GM19395 (cell line): ENCODE measurements around the gene GAPDH.
"Not testable (repeated sequence)": the region's sequence is repeated elsewhere in the genome, so short reads cannot be mapped to it uniquely, and the experiment has no call there.

Experiments used
- ATAC-seq: cut with Tn5 transposase; IDR thresholded peaks from one replicate; pipeline ENCODE4 v1.9.1; 2021; ENCODE audit warnings: mild to moderate bottlenecking, moderate library complexity; ENCODE audit not compliant: unreplicated experiment

The GAPDH gene

GRCh38 chr12:6528539-6529235 is 5.6 kb upstream of the GAPDH start:
- ATAC-seq: no peak

- ATAC-seq: no peak
These were observed 5.0 kb upstream of the GAPDH start for GRCh38 chr12:6529291-6529737.

- ATAC-seq: no peak
These were observed 3.6 kb upstream of the GAPDH start for GRCh38 chr12:6530576-6531260.

GRCh38 chr12:6532051-6532926 is 2.0 kb upstream of the GAPDH start:
- ATAC-seq: no peak

- peak; percentile 13 for ATAC-seq
These were observed 1.2 kb upstream of the GAPDH start for GRCh38 chr12:6532927-6533652.

GRCh38 chr12:6533653-6533922 is 729 bp upstream of the GAPDH start:
- peak; percentile 13 for ATAC-seq

- ATAC-seq: peak; percentile 0
These were observed 303 bp downstream of the GAPDH start for GRCh38 chr12:6534695-6534944.

- peak; percentile 0 for ATAC-seq
These were observed 804 bp downstream of the GAPDH start for GRCh38 chr12:6534945-6535696.

- no peak for ATAC-seq
These were observed 1.3 kb downstream of the GAPDH start for GRCh38 chr12:6535697-6535946.

- no peak for ATAC-seq
These were observed 1.9 kb downstream of the GAPDH start for GRCh38 chr12:6535960-6536847.

- no peak for ATAC-seq
These were observed 2.7 kb downstream of the GAPDH start for GRCh38 chr12:6536894-6537579.

GRCh38 chr12:6537580-6538419 is 3.5 kb downstream of the GAPDH start:
- ATAC-seq: not testable (repeated sequence)

- no peak for ATAC-seq
These were observed 4.3 kb downstream of the GAPDH start for GRCh38 chr12:6538420-6539313.

- no peak for ATAC-seq
These were observed 5.0 kb downstream of the GAPDH start for GRCh38 chr12:6539314-6539682.

GRCh38 chr12:6539707-6540134 is 5.4 kb downstream of the GAPDH start:
- no peak for ATAC-seq

GRCh38 chr12:6540181-6540877 is 6.0 kb downstream of the GAPDH start:
- no peak for ATAC-seq
